PC-3 (cell line): ENCODE data around the gene CRIM1. TPM values are rescaled to one million over a fixed set of nuclear protein-coding genes. Genes with fewer than 3 reads are reported as not detected.

Experiments used
- ATAC-seq: fragments of 200-7000 bp; cut with Tn5 transposase; 2 replicates; pipeline ENCODE4 v1.9.1; 2020; ENCODE audit warnings: mild to moderate bottlenecking, moderate library complexity
- BruUV-seq: library from RNA; stranded (reverse); fragments of 400-500 nt; replicated peaks from 2 replicates; lab custom pipeline; 2021; lab: Mats Ljungman, UMichigan
- CTCF ChIA-PET: fragments of 300-600 bp; sonication (Branson Sonifier 250); formaldehyde crosslinking; loops from one replicate; lab custom pipeline; 2022; ENCODE audit warnings: antibody characterized with exemption; lab: Charles Lee
- POLR2A ChIA-PET: fragments of 300-600 bp; sonication (Branson Sonifier 250); formaldehyde crosslinking; loops from one replicate; lab custom pipeline; 2022; ENCODE audit warnings: antibody characterized with exemption; ENCODE audit not compliant: unreplicated experiment; lab: Charles Lee
- DNase-seq: peaks from one replicate; pipeline ENCODE4 v3.0.0-alpha.2; 2015
- H2AFZ ChIP-seq: fragments of 300-600 bp; sonication (generic); 2 replicates; pipeline ENCODE4 v1.6.0; 2016; ENCODE audit warnings: antibody characterized with exemption, low read length
- H3F3A ChIP-seq: fragments of 300-600 bp; sonication (generic); one replicate; pipeline ENCODE4 v1.6.0; 2017; ENCODE audit warnings: antibody characterized with exemption, low read length, control low read depth, mild to moderate bottlenecking; ENCODE audit not compliant: unreplicated experiment
- H3K27ac ChIP-seq: fragments of 300-600 bp; sonication (generic); 2 replicates; pipeline ENCODE4 v1.5.1; 2016; ENCODE audit warnings: mild to moderate bottlenecking, low read length
- H3K27me3 ChIP-seq: fragments of 300-600 bp; sonication (generic); 2 replicates; pipeline ENCODE4 v1.6.1; 2016; ENCODE audit warnings: low read length, mixed read lengths
- H3K36me3 ChIP-seq: fragments of 300-600 bp; sonication (generic); 2 replicates; pipeline ENCODE4 v1.6.1; 2016; ENCODE audit warnings: low read depth, mixed run types, low read length, mixed read lengths
- H3K4me1 ChIP-seq: fragments of 300-600 bp; sonication (generic); 2 replicates; pipeline ENCODE4 v1.5.1; 2016; ENCODE audit warnings: low read length; ENCODE audit not compliant: insufficient read depth
- H3K4me2 ChIP-seq: fragments of 300-600 bp; sonication (generic); 2 replicates; pipeline ENCODE4 v1.6.0; 2016; ENCODE audit warnings: low read length
- H3K4me3 ChIP-seq: fragments of 300-600 bp; sonication (generic); 2 replicates; pipeline ENCODE4 v1.5.1; 2016; ENCODE audit warnings: mild to moderate bottlenecking, low read length, mixed read lengths
- H3K79me2 ChIP-seq: fragments of 300-600 bp; sonication (generic); 2 replicates; pipeline ENCODE4 v1.6.1; 2017; ENCODE audit warnings: low read length, mixed read lengths
- H3K9ac ChIP-seq: fragments of 300-600 bp; sonication (generic); 2 replicates; pipeline ENCODE4 v1.6.0; 2016; ENCODE audit warnings: mild to moderate bottlenecking, low read length
- H3K9me2 ChIP-seq: fragments of 300-600 bp; sonication (generic); replicated peaks from 2 replicates; pipeline ENCODE4 v1.6.1; 2016; ENCODE audit warnings: mixed run types, low read length, mixed read lengths
- H3K9me3 ChIP-seq: fragments of 300-600 bp; sonication (generic); 2 replicates; pipeline ENCODE4 v1.6.1; 2016; ENCODE audit warnings: low read length, mixed read lengths
- H4K20me1 ChIP-seq: fragments of 300-600 bp; sonication (generic); 2 replicates; pipeline ENCODE4 v1.6.1; 2016; ENCODE audit warnings: low read length, mixed read lengths
- CTCF ChIP-seq: fragments of 300-600 bp; sonication (generic); conservative IDR thresholded peaks from 2 replicates; pipeline ENCODE4 v1.5.1; 2017; ENCODE audit warnings: antibody characterized with exemption, low read depth, mild to moderate bottlenecking, low read length
- EZH2 ChIP-seq: fragments of 300-600 bp; sonication (generic); IDR thresholded peaks from one replicate; pipeline ENCODE4 v1.6.1; 2017; ENCODE audit warnings: antibody characterized with exemption, mild to moderate bottlenecking, low read length; ENCODE audit not compliant: unreplicated experiment
- EZH2phosphoT487 ChIP-seq: fragments of 300-600 bp; sonication (generic); IDR thresholded peaks from 2 replicates; pipeline ENCODE4 v1.6.1; 2018; ENCODE audit warnings: mild to moderate bottlenecking, antibody characterized with exemption, low read length, borderline replicate concordance
- intact Hi-C: fragments of 100-400 bp; cut with micrococcal nuclease; formaldehyde crosslinking; loops from 2 replicates; pipeline ENCODE4 v1.9.0; 2023
- total RNA-seq: library from RNA; depleted of rRNA; stranded (reverse); fragments of >200 nt; gene quantifications from 2 replicates; pipeline ENCODE4 v1.2.3, GENCODE V29; 2014

CRIM1 gene
- total RNA-seq, 1 experiment from 2014 or later = 70.7 TPM

GRCh38 chr2:36335597-36335996, 20.0 kb upstream of the CRIM1 start:
- H3K9ac ChIP-seq = no peak overlapping the region
- no peaks in the 10 kb centered on the region for H3F3A ChIP-seq
- no peak overlapping the region for H3K4me3 ChIP-seq
- BruUV-seq = no TSS peak
- TF ChIP-seq EZH2 (no peak), EZH2phosphoT487 (no peak), CTCF (no peak)
- H2AFZ ChIP-seq = no peak overlapping the region
- no peak overlapping the region for H3K4me2 ChIP-seq
- no peaks in the 10 kb centered on the region for H3K9me3 ChIP-seq
- peaks cover 23% of the 10 kb centered on the region for H3K4me1 ChIP-seq
- H4K20me1 ChIP-seq = no peaks in the 10 kb centered on the region
- intact Hi-C loops = no loop called here
- H3K27ac ChIP-seq = no peak overlapping the region
- no peaks in the 10 kb centered on the region for H3K36me3 ChIP-seq
- ATAC-seq = no peak
- no peaks in the 10 kb centered on the region for H3K79me2 ChIP-seq
- ChIA-PET POLR2A (no interaction called here), CTCF (no interaction called here)
- no peaks in the 10 kb centered on the region for H3K27me3 ChIP-seq
- H3K9me2 ChIP-seq = no peaks in the 10 kb centered on the region
- DNase-seq = no peak

GRCh38 chr2:36336321-36336720, 19.3 kb upstream of the CRIM1 start:
- H3K4me1 ChIP-seq = peaks cover 23% of the 10 kb centered on the region
- intact Hi-C loops = no loop called here
- DNase-seq = no peak
- no TSS peak for BruUV-seq
- POLR2A ChIA-PET = no interaction called here
- TF ChIP-seq EZH2phosphoT487 (no peak), EZH2 (no peak), CTCF (no peak)
- ATAC-seq = no peak
- no peaks in the 10 kb centered on the region for H3K27me3 ChIP-seq
- H3K4me3 ChIP-seq = no peak overlapping the region
- H2AFZ ChIP-seq = no peak overlapping the region
- H3K36me3 ChIP-seq = no peaks in the 10 kb centered on the region
- no peaks in the 10 kb centered on the region for H3K79me2 ChIP-seq
- no peaks in the 10 kb centered on the region for H4K20me1 ChIP-seq
- no peaks in the 10 kb centered on the region for H3K9me3 ChIP-seq
- no peaks in the 10 kb centered on the region for H3F3A ChIP-seq
- no peak overlapping the region for H3K4me2 ChIP-seq
- no peak overlapping the region for H3K27ac ChIP-seq
- no peak overlapping the region for H3K9ac ChIP-seq
- CTCF ChIA-PET = no interaction called here
- H3K9me2 ChIP-seq = no peaks in the 10 kb centered on the region

- Histone ChIP-seq H3F3A (no peaks in the 10 kb centered on the region), H3K27ac (no peak overlapping the region), H3K9ac (no peak overlapping the region), H3K4me3 (no peak overlapping the region), H3K4me2 (no peak overlapping the region), H3K9me3 (no peaks in the 10 kb centered on the region), H3K79me2 (no peaks in the 10 kb centered on the region), H3K4me1 (peaks cover 23% of the 10 kb centered on the region), H4K20me1 (no peaks in the 10 kb centered on the region), H2AFZ (no peak overlapping the region), H3K27me3 (no peaks in the 10 kb centered on the region), H3K36me3 (no peaks in the 10 kb centered on the region), H3K9me2 (no peaks in the 10 kb centered on the region)
- no peak for ATAC-seq
- intact Hi-C loops = no loop called here
- DNase-seq = no peak
- BruUV-seq = no TSS peak
- POLR2A ChIA-PET = no interaction called here
- CTCF ChIA-PET = no interaction called here
- TF ChIP-seq CTCF (no peak), EZH2 (no peak), EZH2phosphoT487 (no peak)
These were observed 18.2 kb upstream of the CRIM1 start for GRCh38 chr2:36337354-36337753.
